ENCODE data around the gene TDRD12.
"Not testable (repeated sequence)": the region's sequence is repeated elsewhere in the genome, so short reads cannot be mapped to it uniquely, and the experiment has no call there.

The TDRD12 gene

DNA sequence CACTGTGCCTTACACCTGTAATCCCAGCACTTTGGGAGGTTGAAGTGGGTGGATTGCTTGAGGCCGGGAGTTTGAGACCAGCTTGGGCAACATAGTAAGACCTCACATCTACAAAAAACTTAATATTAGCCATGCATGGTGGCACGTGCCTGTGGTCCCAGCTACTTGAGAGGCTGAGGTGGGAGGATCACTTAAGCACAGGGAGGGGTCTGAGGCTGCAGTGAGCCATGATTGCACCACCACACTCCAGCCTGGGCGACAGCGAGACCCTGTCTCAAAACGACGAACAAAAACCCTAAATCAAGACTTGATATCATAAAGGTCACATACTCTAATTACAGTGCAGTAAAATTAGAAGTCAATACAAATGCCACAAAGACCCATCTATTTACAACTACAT, 132.6 kb downstream of the TDRD12 start:
- H3K27me3 ChIP-seq (ENCODE audit: insufficient read depth, low read length), result no peaks in the 10 kb centered on the region
- no peaks in the 10 kb centered on the region for H3K36me3 ChIP-seq (ENCODE audit: insufficient read depth, low read depth, low read length)
- H3K27ac ChIP-seq (ENCODE audit: low read length), result no peak overlapping the region
- H3K4me3 ChIP-seq (ENCODE audit: low read length), result no peak overlapping the region
- no peak overlapping the region for H3K9ac ChIP-seq (ENCODE audit: low read depth, low read length)
- no peaks in the 10 kb centered on the region for H3K9me3 ChIP-seq (ENCODE audit: insufficient read depth, low read depth, low read length)
- H3K4me1 ChIP-seq (ENCODE audit: insufficient read depth, low read length), result no peaks in the 10 kb centered on the region

DNA sequence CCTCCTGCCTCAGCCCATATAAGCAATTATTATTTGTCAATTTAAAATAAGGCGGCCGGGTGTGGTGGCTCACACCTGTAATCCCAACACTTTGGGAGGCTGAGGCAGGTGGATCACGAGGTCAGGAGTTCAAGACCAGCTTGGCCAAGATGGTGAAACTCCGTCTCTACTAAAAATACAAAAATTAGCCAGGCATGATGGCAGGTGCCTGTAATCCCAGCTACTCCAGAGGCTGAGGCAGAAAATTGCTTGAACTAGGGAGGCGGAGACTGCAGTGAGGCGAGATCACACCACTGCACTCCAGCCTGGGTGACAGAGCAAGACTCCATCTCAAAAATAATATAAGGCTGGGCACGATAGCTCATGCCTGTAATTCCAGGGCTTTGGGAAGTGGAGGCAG, 137.3 kb downstream of the TDRD12 start:
- H3K36me3 ChIP-seq (ENCODE audit: insufficient read depth, low read depth, low read length); H3K27me3 ChIP-seq (ENCODE audit: insufficient read depth, low read length); H3K4me3 ChIP-seq (ENCODE audit: low read length); H3K4me1 ChIP-seq (ENCODE audit: insufficient read depth, low read length); H3K27ac ChIP-seq (ENCODE audit: low read length); H3K9me3 ChIP-seq (ENCODE audit: insufficient read depth, low read depth, low read length); H3K9ac ChIP-seq (ENCODE audit: low read depth, low read length): not testable (repeated sequence)

DNA sequence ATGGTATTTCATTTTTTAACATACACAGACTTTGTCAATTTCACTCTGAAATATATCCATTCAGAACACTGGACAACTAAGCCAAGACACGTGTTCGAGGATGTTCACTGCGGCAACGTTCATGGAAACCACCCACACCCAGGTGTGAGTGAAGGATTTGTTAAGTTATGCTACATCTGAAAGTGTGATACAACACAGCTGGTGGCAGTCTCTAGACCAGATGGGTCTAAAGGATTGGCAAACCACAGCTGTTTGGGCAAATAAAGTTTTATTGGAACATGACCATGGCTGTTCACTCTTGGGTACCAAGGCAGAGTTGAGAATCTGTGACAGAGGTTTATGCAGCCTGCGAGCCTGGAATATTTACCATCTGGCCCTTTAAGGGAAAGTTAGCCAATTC, 138.0 kb downstream of the TDRD12 start:
- H3K36me3 ChIP-seq (ENCODE audit: insufficient read depth, low read depth, low read length), result no peaks in the 10 kb centered on the region

DNA sequence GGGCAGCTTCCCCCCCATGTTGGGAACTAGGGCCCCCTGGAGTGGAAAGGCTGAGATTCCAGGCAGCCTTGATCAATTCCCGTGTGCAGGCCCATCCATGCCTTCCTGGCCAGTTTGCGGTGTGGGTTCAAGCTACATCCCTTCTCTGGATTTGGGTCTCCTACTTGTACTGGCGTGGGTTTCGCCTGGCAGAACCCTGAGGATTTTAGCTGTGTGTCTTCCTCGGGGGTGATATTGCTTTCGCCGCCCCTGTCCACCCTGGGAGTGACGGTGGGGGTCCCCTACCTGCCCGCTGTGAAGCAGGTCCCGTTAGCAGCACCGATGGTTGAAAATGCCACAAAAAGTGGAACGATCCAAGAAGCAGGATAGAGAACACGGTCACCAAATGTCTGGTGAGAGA, 138.6 kb downstream of the TDRD12 start:
- no peak overlapping the region for H3K9ac ChIP-seq (ENCODE audit: low read depth, low read length)
- H3K9me3 ChIP-seq (ENCODE audit: insufficient read depth, low read depth, low read length), result no peaks in the 10 kb centered on the region
- H3K4me3 ChIP-seq (ENCODE audit: low read length), result no peak overlapping the region
- no peaks in the 10 kb centered on the region for H3K36me3 ChIP-seq (ENCODE audit: insufficient read depth, low read depth, low read length)
- H3K4me1 ChIP-seq (ENCODE audit: insufficient read depth, low read length), result no peaks in the 10 kb centered on the region
- no peaks in the 10 kb centered on the region for H3K27me3 ChIP-seq (ENCODE audit: insufficient read depth, low read length)
- no peak overlapping the region for H3K27ac ChIP-seq (ENCODE audit: low read length)

More for the DNA sequence above, 138.0 kb downstream of the TDRD12 start:
- Histone ChIP-seq H3K9me3 (ENCODE audit: insufficient read depth, low read depth, low read length) (no peaks in the 10 kb centered on the region), H3K27ac (ENCODE audit: low read length) (no peak overlapping the region), H3K4me3 (ENCODE audit: low read length) (no peak overlapping the region), H3K4me1 (ENCODE audit: insufficient read depth, low read length) (no peaks in the 10 kb centered on the region), H3K27me3 (ENCODE audit: insufficient read depth, low read length) (no peaks in the 10 kb centered on the region), H3K9ac (ENCODE audit: low read depth, low read length) (no peak overlapping the region)

DNA sequence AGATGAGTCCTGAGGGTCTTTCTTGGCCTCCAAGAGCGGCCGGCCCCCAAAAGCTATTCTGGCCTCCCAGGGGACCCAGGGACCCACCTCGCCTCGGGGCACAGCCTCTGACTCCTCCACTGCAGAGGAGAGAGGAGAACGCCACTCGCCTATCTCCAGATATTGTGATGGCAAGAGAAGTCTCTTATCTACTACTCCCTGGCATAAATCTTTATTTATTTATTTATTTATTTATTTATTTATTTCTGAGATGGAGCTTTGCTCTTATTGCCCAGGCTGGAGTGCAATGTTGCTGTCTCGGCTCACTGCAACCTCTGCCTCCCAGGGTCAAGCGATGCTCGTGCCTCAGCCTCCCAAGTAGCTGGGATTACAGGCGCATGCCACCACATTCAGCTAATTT, 139.0 kb downstream of the TDRD12 start:
- H3K9me3 ChIP-seq (ENCODE audit: insufficient read depth, low read depth, low read length), result no peaks in the 10 kb centered on the region
- no peak overlapping the region for H3K9ac ChIP-seq (ENCODE audit: low read depth, low read length)
- no peaks in the 10 kb centered on the region for H3K27me3 ChIP-seq (ENCODE audit: insufficient read depth, low read length)
- no peak overlapping the region for H3K27ac ChIP-seq (ENCODE audit: low read length)
- no peaks in the 10 kb centered on the region for H3K36me3 ChIP-seq (ENCODE audit: insufficient read depth, low read depth, low read length)
- no peak overlapping the region for H3K4me3 ChIP-seq (ENCODE audit: low read length)
- H3K4me1 ChIP-seq (ENCODE audit: insufficient read depth, low read length), result no peaks in the 10 kb centered on the region

DNA sequence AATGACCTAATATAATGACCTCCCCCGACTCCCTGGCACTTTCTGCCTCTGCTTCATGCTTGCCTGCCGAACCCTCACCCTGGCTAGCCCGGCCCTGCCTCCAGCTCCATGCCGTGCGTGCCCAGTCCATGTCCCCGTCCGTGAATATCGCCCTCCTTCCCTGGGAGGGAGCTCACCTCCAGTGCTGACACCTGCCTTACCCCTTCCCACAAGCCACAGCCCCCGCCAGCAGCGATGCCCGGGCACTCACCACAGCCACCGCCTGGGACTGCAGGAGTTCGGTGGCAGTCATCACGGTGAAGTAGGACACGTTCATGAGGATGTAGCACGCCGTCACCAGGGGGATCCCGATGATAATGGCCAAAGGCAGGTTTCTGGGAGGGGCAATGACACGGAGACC, 140.0 kb downstream of the TDRD12 start:
- Histone ChIP-seq H3K36me3 (ENCODE audit: insufficient read depth, low read depth, low read length) (no peaks in the 10 kb centered on the region), H3K27me3 (ENCODE audit: insufficient read depth, low read length) (no peaks in the 10 kb centered on the region), H3K4me1 (ENCODE audit: insufficient read depth, low read length) (no peaks in the 10 kb centered on the region), H3K27ac (ENCODE audit: low read length) (no peak overlapping the region), H3K9me3 (ENCODE audit: insufficient read depth, low read depth, low read length) (no peaks in the 10 kb centered on the region), H3K4me3 (ENCODE audit: low read length) (no peak overlapping the region), H3K9ac (ENCODE audit: low read depth, low read length) (no peak overlapping the region)

DNA sequence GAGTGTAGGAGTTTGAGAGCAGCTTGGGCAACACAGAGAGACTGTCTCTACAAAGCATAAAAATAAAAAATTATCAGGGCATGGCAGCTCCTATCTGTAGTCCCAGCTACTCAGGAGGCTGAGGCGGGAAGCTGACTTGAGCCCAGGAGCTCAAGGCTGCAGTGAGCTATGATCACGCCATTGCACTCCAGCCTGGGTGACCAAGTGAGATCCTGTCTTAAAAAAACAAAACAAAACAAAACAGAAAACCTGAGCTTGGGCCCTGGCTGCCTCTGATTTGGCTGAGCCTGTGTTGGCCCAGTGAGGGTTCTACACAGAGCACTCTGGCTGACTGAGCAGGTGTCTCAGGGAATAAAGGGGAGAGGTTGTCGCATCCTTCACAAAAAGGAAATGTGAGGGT, 142.0 kb downstream of the TDRD12 start:
- H3K36me3 ChIP-seq (ENCODE audit: insufficient read depth, low read depth, low read length), result no peaks in the 10 kb centered on the region

DNA sequence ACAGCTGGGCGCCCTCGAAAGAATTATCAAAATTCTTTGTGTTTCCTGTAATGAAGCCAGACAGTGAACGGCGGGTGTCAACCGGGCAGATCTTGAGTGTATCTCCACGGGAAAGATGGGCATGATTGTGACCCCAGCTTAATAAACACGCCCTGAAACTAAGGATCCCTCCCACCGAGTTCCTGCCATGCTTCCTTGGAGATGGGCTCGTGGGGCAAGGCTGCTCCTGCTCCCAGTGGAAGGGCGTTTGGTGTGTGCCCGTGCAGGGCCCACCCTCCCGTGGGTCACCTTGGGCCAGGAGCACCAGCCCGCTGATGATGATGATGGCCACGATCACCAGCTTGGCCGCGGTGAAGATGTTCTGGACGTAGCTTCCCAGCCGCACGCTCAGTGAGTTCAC, 142.6 kb downstream of the TDRD12 start:
- Histone ChIP-seq H3K9me3 (ENCODE audit: insufficient read depth, low read depth, low read length) (no peaks in the 10 kb centered on the region), H3K9ac (ENCODE audit: low read depth, low read length) (no peak overlapping the region), H3K4me1 (ENCODE audit: insufficient read depth, low read length) (no peaks in the 10 kb centered on the region)

More for the DNA sequence above, 142.0 kb downstream of the TDRD12 start:
- H3K9me3 ChIP-seq (ENCODE audit: insufficient read depth, low read depth, low read length), result no peaks in the 10 kb centered on the region
- H3K4me3 ChIP-seq (ENCODE audit: low read length), result no peak overlapping the region
- H3K9ac ChIP-seq (ENCODE audit: low read depth, low read length), result no peak overlapping the region
- H3K27ac ChIP-seq (ENCODE audit: low read length), result no peak overlapping the region
- no peaks in the 10 kb centered on the region for H3K4me1 ChIP-seq (ENCODE audit: insufficient read depth, low read length)
- no peaks in the 10 kb centered on the region for H3K27me3 ChIP-seq (ENCODE audit: insufficient read depth, low read length)

DNA sequence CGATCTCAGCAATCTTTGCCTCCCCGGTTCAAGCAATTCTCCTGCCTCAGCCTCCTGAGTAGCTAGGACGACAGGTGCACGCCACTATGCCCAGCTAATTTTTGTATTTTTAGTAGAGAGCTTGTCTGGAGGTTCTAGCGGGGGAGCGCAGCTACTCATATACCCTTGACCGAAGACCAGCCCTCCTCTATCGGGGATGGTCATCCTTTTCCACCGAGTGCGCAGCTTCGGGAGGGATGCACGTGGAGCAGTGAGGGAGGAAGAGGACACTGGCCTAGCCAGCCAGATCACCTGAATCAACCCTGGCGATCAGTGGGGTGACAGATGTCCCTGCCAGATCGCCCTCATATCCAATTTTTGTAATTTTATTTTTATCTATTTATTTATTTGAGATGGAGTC, 143.2 kb downstream of the TDRD12 start:
- Histone ChIP-seq H3K36me3 (ENCODE audit: insufficient read depth, low read depth, low read length) (no peaks in the 10 kb centered on the region), H3K4me3 (ENCODE audit: low read length) (no peak overlapping the region), H3K4me1 (ENCODE audit: insufficient read depth, low read length) (no peaks in the 10 kb centered on the region), H3K9me3 (ENCODE audit: insufficient read depth, low read depth, low read length) (no peaks in the 10 kb centered on the region), H3K27ac (ENCODE audit: low read length) (no peak overlapping the region), H3K9ac (ENCODE audit: low read depth, low read length) (no peak overlapping the region), H3K27me3 (ENCODE audit: insufficient read depth, low read length) (no peaks in the 10 kb centered on the region)

More for the DNA sequence above, 142.6 kb downstream of the TDRD12 start:
- H3K27ac ChIP-seq (ENCODE audit: low read length), result no peak overlapping the region
- H3K36me3 ChIP-seq (ENCODE audit: insufficient read depth, low read depth, low read length), result no peaks in the 10 kb centered on the region
- no peaks in the 10 kb centered on the region for H3K27me3 ChIP-seq (ENCODE audit: insufficient read depth, low read length)
- no peak overlapping the region for H3K4me3 ChIP-seq (ENCODE audit: low read length)

DNA sequence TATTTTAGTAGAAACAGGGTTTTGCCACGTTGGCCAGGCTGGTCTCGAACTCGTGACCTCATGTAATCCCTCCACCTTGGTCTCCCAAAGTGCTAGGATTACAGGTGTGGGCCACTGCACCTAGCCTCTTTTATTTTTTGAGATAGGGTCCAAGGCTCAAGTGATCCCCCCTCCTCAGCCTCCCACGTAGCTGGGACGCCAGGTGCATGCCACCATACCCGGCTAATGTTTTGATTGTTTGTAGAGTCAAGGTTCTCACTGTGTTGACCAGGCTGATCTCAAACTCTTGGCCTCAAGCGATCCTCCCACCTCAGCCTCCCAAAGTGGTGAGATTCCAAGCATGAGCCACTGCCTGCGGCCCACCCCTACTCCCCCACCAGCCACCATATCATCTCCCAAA, 143.7 kb downstream of the TDRD12 start:
- no peak overlapping the region for H3K4me3 ChIP-seq (ENCODE audit: low read length)
- H3K4me1 ChIP-seq (ENCODE audit: insufficient read depth, low read length), result no peaks in the 10 kb centered on the region
- H3K36me3 ChIP-seq (ENCODE audit: insufficient read depth, low read depth, low read length), result no peaks in the 10 kb centered on the region
- H3K27me3 ChIP-seq (ENCODE audit: insufficient read depth, low read length), result no peaks in the 10 kb centered on the region
- no peak overlapping the region for H3K27ac ChIP-seq (ENCODE audit: low read length)
- no peak overlapping the region for H3K9ac ChIP-seq (ENCODE audit: low read depth, low read length)
- H3K9me3 ChIP-seq (ENCODE audit: insufficient read depth, low read depth, low read length), result no peaks in the 10 kb centered on the region

DNA sequence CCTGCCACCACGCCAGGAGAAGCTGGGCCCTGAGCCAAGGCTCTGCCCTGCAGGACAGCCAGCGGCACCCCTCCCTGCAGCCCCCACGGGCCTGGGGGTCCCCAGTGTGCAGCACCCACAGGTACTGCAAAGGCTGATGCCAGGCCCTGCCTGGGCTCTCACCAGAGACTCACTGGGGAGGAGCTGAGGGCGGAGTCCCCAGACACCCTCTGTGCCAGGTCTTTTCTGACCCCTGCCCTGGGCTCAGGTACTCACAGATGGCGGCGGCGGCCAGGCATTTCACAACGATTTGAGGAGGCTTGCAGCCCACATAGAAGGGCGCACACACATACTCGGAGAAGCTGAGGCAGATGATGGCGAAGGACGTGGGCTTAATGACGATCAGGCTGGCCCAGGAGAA, 144.3 kb downstream of the TDRD12 start:
- Histone ChIP-seq H3K9me3 (ENCODE audit: insufficient read depth, low read depth, low read length) (no peaks in the 10 kb centered on the region), H3K27me3 (ENCODE audit: insufficient read depth, low read length) (no peaks in the 10 kb centered on the region), H3K27ac (ENCODE audit: low read length) (no peak overlapping the region), H3K4me1 (ENCODE audit: insufficient read depth, low read length) (no peaks in the 10 kb centered on the region), H3K4me3 (ENCODE audit: low read length) (no peak overlapping the region), H3K9ac (ENCODE audit: low read depth, low read length) (no peak overlapping the region), H3K36me3 (ENCODE audit: insufficient read depth, low read depth, low read length) (no peaks in the 10 kb centered on the region)

DNA sequence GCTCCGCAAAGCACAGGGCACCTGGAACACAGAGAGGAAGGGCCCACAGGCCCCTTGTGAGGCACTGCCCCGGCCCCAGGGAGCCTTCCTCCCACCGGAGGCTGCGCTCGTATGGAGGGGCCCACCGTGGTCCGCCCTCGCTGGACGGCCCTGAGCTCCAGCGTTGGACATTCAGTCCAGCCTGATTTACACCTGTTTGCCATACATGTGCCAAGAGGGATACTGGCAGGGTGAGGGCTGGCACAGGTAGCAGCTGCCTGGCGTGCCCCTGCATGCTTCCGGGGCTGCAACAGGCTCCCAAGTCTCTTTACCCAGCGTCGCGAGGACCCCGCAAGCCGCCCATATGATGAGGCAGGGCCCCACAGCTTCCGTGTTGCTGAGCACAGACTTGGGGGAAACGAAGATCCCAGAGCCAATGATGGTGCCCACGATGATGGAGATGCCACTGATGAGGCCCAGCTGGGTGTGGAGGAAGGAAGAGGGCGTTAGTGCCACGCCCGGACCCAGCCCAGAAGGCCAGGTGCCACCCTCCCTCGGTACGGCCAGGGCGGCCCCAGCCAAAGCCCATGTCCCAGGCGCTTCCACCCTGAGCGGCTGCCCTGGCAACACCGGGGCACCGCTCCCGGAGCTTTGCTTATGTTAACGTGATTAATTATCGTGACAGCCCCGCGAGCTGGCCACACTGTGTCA, 144.9 kb downstream of the TDRD12 start:
- Histone ChIP-seq H3K27me3 (ENCODE audit: insufficient read depth, low read length) (no peaks in the 10 kb centered on the region), H3K4me3 (ENCODE audit: low read length) (no peak overlapping the region), H3K4me1 (ENCODE audit: insufficient read depth, low read length) (no peaks in the 10 kb centered on the region), H3K9me3 (ENCODE audit: insufficient read depth, low read depth, low read length) (no peaks in the 10 kb centered on the region), H3K36me3 (ENCODE audit: insufficient read depth, low read depth, low read length) (no peaks in the 10 kb centered on the region), H3K9ac (ENCODE audit: low read depth, low read length) (no peak overlapping the region), H3K27ac (ENCODE audit: low read length) (no peak overlapping the region)
